T-cell (primary cell): Measurements from ENCODE around the gene ATP8B2. TPM values are rescaled to one million over a fixed set of nuclear protein-coding genes. Genes with fewer than 3 reads are reported as not detected.
"Not testable (repeated sequence)": the region's sequence is repeated elsewhere in the genome, so short reads cannot be mapped to it uniquely, and the experiment has no call there.

Source experiments
- ATAC-seq, 4 experiments: fragments of 200-7000 bp in 3 of 4; fragments of 150-1000 bp in 1 of 4; cut with Tn5 transposase; replicated peaks in 1 of 4; 1 replicate in 3 of 4; 2 replicates in 1 of 4; pipeline ENCODE4 v1.10.0; 2021; ENCODE audit warnings: moderate library complexity in 3 of 4, mild to moderate bottlenecking in 2 of 4, moderate number of reproducible peaks in 1 of 4
- CTCF ChIA-PET, 2 donors: fragments of 300-600 bp; sonication (Branson Sonifier 250); formaldehyde crosslinking; loops; one replicate each; lab custom pipeline; 2022; ENCODE audit warnings: antibody characterized with exemption in 2 of 2; lab: Charles Lee
- POLR2A ChIA-PET, 2 donors: fragments of 300-600 bp; sonication (Branson Sonifier 250); formaldehyde crosslinking; loops; one replicate each; lab custom pipeline; 2022; ENCODE audit warnings: antibody characterized with exemption in 2 of 2; lab: Charles Lee
- DNase-seq, 35 experiments: peaks; one replicate each; pipeline versions ENCODE4 v3.0.0 to v3.0.0-alpha.2; 2013 to 2023
- H3K27ac ChIP-seq: one replicate; pipeline ENCODE4 v1.5.1; 2013; ENCODE audit warnings: low read length
- H3K27me3 ChIP-seq, 2 experiments: replicated peaks in 1 of 2; 1 replicate in 1 of 2; 2 replicates in 1 of 2; pipeline versions ENCODE4 v1.6.1 to v1.7.0; 2013; ENCODE audit warnings: low read length in 1 of 2, mixed read lengths in 1 of 2; ENCODE audit not compliant: control insufficient read depth in 2 of 2, insufficient read depth in 2 of 2; ENCODE audit errors: extremely low read depth in 1 of 2
- H3K36me3 ChIP-seq, 2 donors: 1 replicate in 1 of 2; 2 replicates in 1 of 2; pipeline versions ENCODE4 v1.6.1 to v1.7.0; 2013; ENCODE audit warnings: low read length in 1 of 2; ENCODE audit not compliant: control insufficient read depth in 2 of 2, insufficient read depth in 1 of 2; ENCODE audit errors: extremely low read depth in 1 of 2
- H3K4me1 ChIP-seq, 2 experiments: 1 replicate in 1 of 2; 2 replicates in 1 of 2; pipeline versions ENCODE4 v1.6.1 to v1.7.0; 2013; ENCODE audit warnings: low read length in 2 of 2, mixed read lengths in 1 of 2; ENCODE audit not compliant: insufficient read depth in 2 of 2, control insufficient read depth in 1 of 2; ENCODE audit errors: extremely low read depth in 1 of 2
- H3K4me3 ChIP-seq, 2 donors: 1 replicate in 1 of 2; 2 replicates in 1 of 2; pipeline versions ENCODE4 v1.5.1 to v1.7.0; 2013; ENCODE audit warnings: mild to moderate bottlenecking in 2 of 2, low read length in 1 of 2, moderate library complexity in 1 of 2; ENCODE audit not compliant: control insufficient read depth in 1 of 2; ENCODE audit errors: extremely low read depth in 1 of 2
- H3K9me3 ChIP-seq: 2 replicates; pipeline ENCODE4 v1.7.0; 2013
- H3K27ac Mint-ChIP-seq, 2 donors: one replicate each; pipeline ENCODE4 v1.8.0; 2020 to 2021; ENCODE audit warnings: mild to moderate bottlenecking in 2 of 2, mixed read lengths in 2 of 2
- H3K27me3 Mint-ChIP-seq, 2 donors: one replicate each; pipeline ENCODE4 v1.8.0; 2021 to 2022; ENCODE audit warnings: mixed read lengths in 2 of 2
- H3K36me3 Mint-ChIP-seq: one replicate; pipeline ENCODE4 v1.8.0; 2021; ENCODE audit warnings: mixed read lengths
- H3K4me1 Mint-ChIP-seq, 3 donors: one replicate each; pipeline ENCODE4 v1.8.0; 2020 to 2022; ENCODE audit warnings: mixed read lengths in 3 of 3, mild to moderate bottlenecking in 1 of 3
- H3K4me3 Mint-ChIP-seq, 3 donors: one replicate each; pipeline ENCODE4 v1.8.0; 2020 to 2022; ENCODE audit warnings: mild to moderate bottlenecking in 3 of 3, mixed read lengths in 3 of 3, moderate library complexity in 3 of 3
- H3K9me3 Mint-ChIP-seq, 3 donors: one replicate each; pipeline ENCODE4 v1.8.0; 2020 to 2022; ENCODE audit warnings: mixed read lengths in 3 of 3
- WGBS: methylation state at CpG from one replicate; pipeline ENCODE4 v1.1.5; 2013; ENCODE audit warnings: missing lambda C conversion rate; ENCODE audit not compliant: insufficient coverage; 5-methylcytosine and 5-hydroxymethylcytosine counted together
- total RNA-seq, 35 experiments: library from RNA in 6 of 35; stranded (reverse) in 6 of 35; fragments of 120-200 nt in 1 of 35; gene quantifications; one replicate each; pipeline versions ENCODE4 v1.2.1 to v1.2.4 and lab custom pipeline; 2013 to 2026

ATP8B2 gene
- total RNA-seq, 5 donors from 2014 or later (not counting 1 experiment from before 2014, with no cell fraction given), result 142 to 172 (median 149) TPM

DNA sequence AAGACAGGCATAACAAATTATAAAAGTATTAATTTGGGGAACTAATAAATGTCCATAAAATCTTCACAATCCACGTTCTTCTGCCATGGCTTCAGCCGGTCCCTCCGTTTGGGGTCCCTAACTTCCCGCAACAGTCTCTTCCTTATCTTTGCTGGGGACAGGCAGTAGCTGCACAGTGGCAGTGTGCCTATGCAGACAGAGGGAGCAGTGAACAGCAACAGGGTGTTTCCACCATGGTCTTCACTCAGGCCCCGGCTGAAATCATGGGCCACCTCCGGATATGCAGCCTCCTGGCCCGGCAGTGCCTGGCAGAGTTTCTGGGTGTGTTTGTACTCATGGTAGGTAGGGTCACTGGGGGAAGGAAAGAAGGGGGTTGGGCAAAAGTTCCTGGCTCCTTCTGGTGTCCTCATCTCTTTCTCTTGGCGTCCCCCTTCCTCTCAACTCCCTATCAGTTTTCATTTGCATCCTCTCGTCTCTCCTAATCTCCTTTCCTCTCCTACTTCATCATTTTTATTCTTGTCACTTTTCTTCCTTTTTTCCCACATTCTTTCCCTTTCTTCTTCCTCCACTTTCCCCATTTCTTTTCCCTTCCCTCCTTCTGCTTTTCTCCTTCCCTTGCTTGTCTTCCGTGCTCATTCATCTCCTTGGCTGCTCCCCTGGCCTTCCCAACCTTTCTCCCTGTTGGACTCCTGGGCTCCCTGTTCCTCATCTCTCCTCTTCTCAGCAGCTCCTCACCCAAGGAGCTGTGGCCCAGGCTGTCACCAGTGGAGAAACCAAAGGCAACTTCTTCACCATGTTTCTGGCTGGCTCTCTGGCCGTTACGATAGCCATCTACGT, 12.9 kb upstream of the ATP8B2 start:
- H3K27me3 Mint-ChIP-seq, ATAC-seq, H3K4me1 ChIP-seq, POLR2A ChIA-PET, H3K4me3 Mint-ChIP-seq, H3K9me3 Mint-ChIP-seq, H3K36me3 ChIP-seq, H3K36me3 Mint-ChIP-seq, H3K27me3 ChIP-seq, H3K27ac ChIP-seq, CTCF ChIA-PET, H3K27ac Mint-ChIP-seq, H3K4me3 ChIP-seq, DNase-seq, H3K9me3 ChIP-seq: not testable (repeated sequence)
- 70% methylated on average over 6 of the region's 13 CpGs for WGBS
- peaks cover 5 to 10% (median 10%) of the 10 kb centered on the region in 3 donors for H3K4me1 Mint-ChIP-seq

DNA sequence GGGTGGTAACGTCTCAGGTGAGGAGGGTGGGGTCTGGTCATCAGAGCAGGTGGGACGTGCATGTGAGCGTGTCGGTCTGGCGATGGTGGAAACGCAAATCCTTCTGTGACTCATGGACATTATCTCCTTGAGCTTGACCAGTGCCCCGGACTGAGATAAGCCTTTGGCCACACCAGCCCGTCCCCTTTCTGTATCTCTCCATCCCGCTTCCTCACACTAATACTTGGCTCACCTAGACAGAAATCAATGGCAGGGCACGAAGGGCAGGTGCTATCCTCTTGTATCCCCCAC, 12.3 kb upstream of the ATP8B2 start:
- no peak overlapping the region for H3K27ac Mint-ChIP-seq
- H3K36me3 ChIP-seq, result no peaks in the 10 kb centered on the region
- ChIA-PET POLR2A (no interaction called here), CTCF (interaction anchor here in 1 of 2 donors (0.6 kb wide), 1 partner anchor 20 kb away, joined by 3 read pairs; no protein-coding TSS in a partner anchor)
- H3K4me3 ChIP-seq, result no peak overlapping the region
- H3K27me3 Mint-ChIP-seq, result peaks cover 0 to 1% of the 10 kb centered on the region in 2 donors
- peaks cover 3 to 12% (median 4%) of the 10 kb centered on the region in 3 donors for H3K9me3 Mint-ChIP-seq
- H3K4me1 ChIP-seq, result no peaks in the 10 kb centered on the region
- DNase-seq (no peak), ATAC-seq (no peak)
- H3K27me3 ChIP-seq, result peaks cover 0 to 5% of the 10 kb centered on the region in 2 experiments
- H3K27ac ChIP-seq, result no peak overlapping the region
- peaks cover 3% of the 10 kb centered on the region for H3K9me3 ChIP-seq
- no peak overlapping the region for H3K4me3 Mint-ChIP-seq
- WGBS, result 84% methylated on average over 9 of the region's 10 CpGs
- no peaks in the 10 kb centered on the region for H3K36me3 Mint-ChIP-seq
- peaks cover 4 to 6% (median 4%) of the 10 kb centered on the region in 3 donors for H3K4me1 Mint-ChIP-seq

GRCh38 chr1:154314226-154314625, 11.1 kb upstream of the ATP8B2 start:
- H3K36me3 Mint-ChIP-seq, H3K4me1 Mint-ChIP-seq, H3K36me3 ChIP-seq, H3K9me3 ChIP-seq, H3K27me3 Mint-ChIP-seq, H3K27me3 ChIP-seq, POLR2A ChIA-PET, DNase-seq, ATAC-seq, H3K4me3 ChIP-seq, H3K4me1 ChIP-seq, H3K4me3 Mint-ChIP-seq, H3K27ac ChIP-seq, H3K27ac Mint-ChIP-seq: not testable (repeated sequence)
- 60% methylated on average over 1 of the region's 3 CpGs for WGBS
- CTCF ChIA-PET, result interaction anchor here in 1 of 2 donors (0.6 kb wide), 1 partner anchor 1678 kb away, joined by 4 read pairs; no protein-coding TSS in a partner anchor
- H3K9me3 Mint-ChIP-seq, result peaks cover 3 to 12% (median 4%) of the 10 kb centered on the region in 3 donors

- Mint-ChIP-seq H3K9me3 (peaks cover 3 to 12% (median 4%) of the 10 kb centered on the region in 3 donors), H3K4me1 (no peaks in the 10 kb centered on the region), H3K27me3 (peaks cover 0 to 1% of the 10 kb centered on the region in 2 donors), H3K27ac (no peak overlapping the region), H3K4me3 (no peak overlapping the region), H3K36me3 (no peaks in the 10 kb centered on the region)
- H3K4me1 ChIP-seq, result no peaks in the 10 kb centered on the region
- no CpG with 5 or more reads among the region's 1 CpG for WGBS
- H3K27me3 ChIP-seq, result peaks cover 0 to 5% of the 10 kb centered on the region in 2 experiments
- DNase-seq (no peak), ATAC-seq (no peak)
- H3K36me3 ChIP-seq, result no peaks in the 10 kb centered on the region
- POLR2A ChIA-PET, result no interaction called here
- CTCF ChIA-PET, result interaction anchor here in 1 of 2 donors (1.3 kb wide), 1 partner anchor 9 kb away, joined by 3 read pairs; no protein-coding TSS in a partner anchor
- H3K9me3 ChIP-seq, result peaks cover 3% of the 10 kb centered on the region
- H3K27ac ChIP-seq, result no peak overlapping the region
- H3K4me3 ChIP-seq, result no peak overlapping the region
Observed at GRCh38 chr1:154316704-154317103, 8.6 kb upstream of the ATP8B2 start.

DNA sequence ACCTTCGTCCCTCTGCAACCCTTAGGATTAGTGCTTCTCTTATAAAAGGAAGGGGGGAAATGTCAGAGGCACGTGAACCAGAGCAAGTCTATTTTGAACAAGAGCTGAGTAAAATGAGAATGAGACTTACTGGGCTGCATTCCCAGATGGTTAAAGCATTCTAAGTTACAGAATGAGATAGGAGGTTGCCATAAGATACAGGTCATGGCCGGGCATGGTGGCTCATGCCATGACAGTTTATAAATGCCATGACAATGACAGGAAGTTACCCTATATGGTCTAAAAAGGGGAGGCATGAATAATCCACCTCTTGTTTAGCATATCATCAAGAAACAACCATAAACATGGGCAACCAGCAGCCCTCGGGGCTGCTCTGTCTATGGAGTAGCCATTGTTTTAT, 6.9 kb upstream of the ATP8B2 start:
- no peak for ATAC-seq
- WGBS, result 80% methylated on average over 1 of the region's 4 CpGs
- Mint-ChIP-seq H3K9me3 (peaks cover 3 to 12% (median 4%) of the 10 kb centered on the region in 3 donors), H3K27ac (no peak overlapping the region), H3K27me3 (peaks cover 0 to 2% of the 10 kb centered on the region in 2 donors), H3K4me1 (no peaks in the 10 kb centered on the region), H3K4me3 (no peak overlapping the region), H3K36me3 (no peaks in the 10 kb centered on the region)
- no peaks in the 10 kb centered on the region for H3K4me1 ChIP-seq
- no peak overlapping the region for H3K4me3 ChIP-seq
- DNase-seq, result no peak
- H3K9me3 ChIP-seq, result peaks cover 3% of the 10 kb centered on the region
- H3K27me3 ChIP-seq, result peaks cover 0 to 14% of the 10 kb centered on the region in 2 experiments
- H3K36me3 ChIP-seq, result no peaks in the 10 kb centered on the region
- H3K27ac ChIP-seq, result no peak overlapping the region
- ChIA-PET CTCF (no interaction called here), POLR2A (interaction anchor here in 1 of 2 donors (0.6 kb wide), 1 partner anchor 411 kb away, joined by 4 read pairs; no protein-coding TSS in a partner anchor)

- Mint-ChIP-seq H3K36me3 (no peaks in the 10 kb centered on the region), H3K4me3 (no peak within 1 kb of the TSS), H3K27me3 (peaks cover 0 to 2% of the 10 kb centered on the region in 2 donors), H3K9me3 (peaks cover 3 to 12% (median 4%) of the 10 kb centered on the region in 3 donors), H3K4me1 (peaks cover 8 to 11% (median 10%) of the 10 kb centered on the region in 3 donors), H3K27ac (no peak within 1 kb of the TSS)
- ChIA-PET POLR2A (no interaction called here), CTCF (interaction anchor here in 1 of 2 donors (0.7 kb wide), 1 partner anchor 12 kb away, joined by 6 read pairs; no protein-coding TSS in a partner anchor)
- Histone ChIP-seq H3K27ac (no peak within 1 kb of the TSS), H3K4me1 (peaks cover 0 to 13% of the 10 kb centered on the region in 2 experiments), H3K9me3 (peaks cover 3% of the 10 kb centered on the region), H3K36me3 (no peaks in the 10 kb centered on the region), H3K4me3 (no peak within 1 kb of the TSS), H3K27me3 (peaks cover 0 to 14% of the 10 kb centered on the region in 2 experiments)
- ATAC-seq (no peak), DNase-seq (no peak)
- 79% methylated on average over 2 of the region's 9 CpGs for WGBS
Observed at GRCh38 chr1:154320882-154321608, 4.3 kb upstream of the ATP8B2 start, which contains the start of gene AQP10. Gene AQP10, plus strand, starts transcription at chr1:154321093. Its CDS starts 63 bp downstream, at chr1:154321156.
